GM18499 (cell line): ENCODE results near the gene GPR52.

Source experiments
- ATAC-seq: cut with Tn5 transposase; IDR thresholded peaks from one replicate; pipeline ENCODE4 v1.9.1; 2021; ENCODE audit warnings: moderate number of reproducible peaks; ENCODE audit not compliant: insufficient read depth, unreplicated experiment

Gene GPR52

DNA sequence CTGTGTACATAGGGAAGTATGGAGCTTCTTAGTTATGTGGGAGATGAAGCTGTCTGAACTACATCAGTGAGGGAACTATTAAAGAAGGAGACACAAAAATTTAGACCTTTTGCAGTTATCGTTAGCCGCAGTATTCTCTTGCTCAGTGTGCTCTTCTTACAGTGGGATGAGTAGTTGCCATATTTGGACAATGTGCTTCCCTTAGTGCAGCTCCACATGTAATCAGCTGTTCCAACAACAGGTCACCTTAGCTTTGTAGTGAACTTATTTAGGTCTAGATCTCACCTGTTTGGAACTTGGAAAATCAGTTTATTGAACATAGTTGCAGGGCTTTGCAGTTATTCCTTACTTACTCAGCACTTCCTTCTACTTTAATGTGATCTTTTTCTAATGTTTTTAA is 18.1 kb downstream of the GPR52 start:
- no peak for ATAC-seq

DNA sequence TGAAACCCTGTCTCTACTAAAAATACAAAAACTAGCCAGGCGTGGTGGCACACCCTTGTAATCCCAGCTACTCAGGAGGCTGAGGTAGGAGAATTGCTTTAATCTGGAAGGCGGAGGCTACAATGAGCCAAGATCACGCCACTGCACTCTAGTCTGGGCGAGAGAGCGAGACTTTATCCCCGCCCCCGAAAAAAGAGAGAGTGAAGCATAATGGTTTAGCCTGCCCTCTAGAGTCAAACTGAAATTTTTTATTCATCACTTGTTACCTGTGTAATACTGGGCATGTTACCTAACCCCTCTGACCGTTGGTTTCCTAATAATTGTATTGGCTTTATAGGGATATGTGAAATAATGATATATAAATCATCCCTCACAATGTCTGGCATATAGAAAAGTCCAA is 18.8 kb downstream of the GPR52 start:
- ATAC-seq: no peak

DNA sequence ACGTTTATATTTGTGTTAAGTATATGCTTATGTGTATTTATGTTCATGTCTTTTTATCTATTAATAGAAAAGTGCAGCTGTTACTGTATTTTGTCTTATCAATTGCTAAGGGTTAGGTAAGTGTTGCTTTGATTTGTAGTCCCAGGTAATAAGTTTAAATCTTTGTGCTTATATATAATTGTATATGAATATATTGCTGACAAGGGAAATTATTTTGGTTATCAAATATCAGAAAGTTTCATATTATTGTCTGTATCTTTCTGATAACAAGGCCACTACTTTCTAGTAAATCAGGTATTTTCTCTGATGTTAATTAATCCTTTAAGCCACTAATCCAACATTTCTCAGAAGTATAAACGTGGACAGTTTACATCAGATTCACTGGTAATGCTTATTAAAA is 21.3 kb downstream of the GPR52 start:
- no peak for ATAC-seq

DNA sequence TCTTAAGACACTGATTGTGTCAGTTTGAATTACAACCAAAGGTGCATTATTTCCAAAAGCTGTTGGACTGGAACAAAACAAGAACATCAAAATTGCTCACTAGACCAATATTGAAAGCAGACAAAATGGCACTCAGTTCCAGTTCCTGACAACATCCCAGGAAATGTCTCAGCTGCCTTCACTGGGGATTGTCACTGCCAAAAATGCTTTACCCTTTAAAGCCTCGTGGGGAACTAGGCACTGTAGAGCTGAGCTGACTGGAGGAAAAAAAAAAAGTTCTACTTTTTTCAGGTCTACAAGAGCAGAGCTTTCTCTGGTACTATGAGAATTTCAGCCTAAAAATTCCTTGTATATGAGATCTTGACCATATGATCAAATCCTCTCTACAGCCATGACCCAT is 21.9 kb downstream of the GPR52 start:
- no peak for ATAC-seq

DNA sequence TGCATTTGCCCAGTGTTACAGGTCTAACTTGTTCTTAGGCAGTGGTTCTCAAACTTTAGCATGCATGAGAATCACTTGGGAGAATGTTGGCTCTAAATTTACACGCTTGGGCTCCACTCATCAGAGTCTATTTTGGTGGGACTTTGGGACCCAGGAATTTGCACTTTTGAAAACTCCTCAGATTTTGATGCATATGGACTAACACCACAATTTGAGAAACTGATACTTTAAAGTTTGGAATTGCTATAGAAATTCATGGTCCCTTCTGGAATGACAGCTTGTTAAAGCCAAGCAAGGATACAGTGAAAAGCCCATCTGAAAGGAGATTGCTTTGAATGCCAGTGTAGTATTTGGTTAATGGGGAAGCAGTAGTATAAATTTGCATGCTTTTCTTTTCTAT is 31.5 kb downstream of the GPR52 start:
- no peak for ATAC-seq

DNA sequence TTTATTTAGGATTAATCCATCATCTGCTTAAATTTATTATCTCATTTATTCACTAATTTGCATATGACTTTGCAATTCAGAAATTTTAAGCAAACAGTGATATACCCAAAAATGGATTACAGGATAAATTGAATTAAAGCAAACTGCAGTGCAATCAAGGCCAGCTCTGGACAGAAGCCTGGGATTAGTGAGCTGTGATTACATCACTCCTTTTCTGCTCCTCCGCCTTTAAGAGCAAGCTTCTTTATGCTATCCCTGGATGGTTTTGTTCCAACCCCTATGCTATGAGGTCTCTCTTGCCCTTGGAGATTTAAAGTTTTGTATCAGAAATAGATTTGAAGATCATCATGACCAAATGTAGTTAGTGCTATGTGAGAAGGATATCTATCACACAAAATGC is 32.6 kb downstream of the GPR52 start:
- no peak for ATAC-seq

DNA sequence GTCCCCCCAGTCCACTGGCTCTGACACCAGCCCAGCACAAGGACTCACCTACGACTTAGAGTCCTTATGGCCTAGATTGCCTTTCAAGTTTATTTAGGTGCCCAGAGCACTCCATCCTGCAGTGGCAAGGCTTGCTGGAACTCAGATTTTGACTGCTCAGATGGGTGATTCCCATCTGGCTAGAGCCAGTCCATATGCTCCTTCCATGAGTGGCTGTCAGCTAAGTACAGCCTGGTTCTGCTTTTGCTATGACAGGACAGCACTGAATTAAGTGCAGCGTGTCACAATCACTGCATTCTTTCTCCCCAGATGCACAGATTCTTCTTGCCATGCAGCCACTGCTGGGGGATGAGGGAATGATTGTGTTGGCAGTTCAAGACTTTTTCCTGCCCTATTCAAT is 43.8 kb downstream of the GPR52 start:
- ATAC-seq: no peak

DNA sequence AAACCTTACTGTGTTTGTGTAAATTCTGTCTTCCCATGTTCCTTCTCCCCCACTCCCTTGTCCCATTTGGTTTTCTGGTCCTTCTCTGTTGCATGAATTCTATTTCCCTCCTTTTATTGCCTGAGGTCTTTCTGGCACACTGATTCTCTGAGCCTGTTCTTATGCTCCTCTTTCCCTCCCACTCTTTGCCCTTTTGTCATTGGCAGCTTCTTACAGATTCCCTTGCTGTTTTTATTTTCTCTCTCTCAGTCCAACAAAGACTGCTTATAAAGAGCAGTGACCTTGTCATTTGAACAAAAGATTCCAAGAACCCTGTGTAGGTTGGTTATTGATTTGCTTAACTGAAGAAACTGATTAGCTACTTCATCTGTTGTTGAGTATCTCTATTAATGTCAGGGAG is 49.7 kb downstream of the GPR52 start:
- ATAC-seq: no peak
